Stimulated activated memory B cell treated with anti-CD40 and anti-IgM and Interleukin-4, amounts not matched to agents 10 μg/mL and 1 μg/mL and 100 μg/mL, for 72 hours (primary cell): ENCODE results near the gene OR1A2.
"Not testable (repeated sequence)": the region's sequence is repeated elsewhere in the genome, so short reads cannot be mapped to it uniquely, and the experiment has no call there.

Experiments used
- ATAC-seq: fragments of 150-1000 bp; cut with Tn5 transposase; 2 replicates; pipeline ENCODE4 v1.10.0; 2021
- H3K27ac Mint-ChIP-seq: one replicate; pipeline ENCODE4 v1.8.0; 2022; ENCODE audit warnings: mild to moderate bottlenecking, mixed read lengths
- H3K27me3 Mint-ChIP-seq: one replicate; pipeline ENCODE4 v1.8.0; 2022; ENCODE audit warnings: mixed read lengths
- H3K36me3 Mint-ChIP-seq: one replicate; pipeline ENCODE4 v1.8.0; 2022; ENCODE audit warnings: mixed read lengths
- H3K4me1 Mint-ChIP-seq: one replicate; pipeline ENCODE4 v1.8.0; 2022; ENCODE audit warnings: mixed read lengths
- H3K4me3 Mint-ChIP-seq: one replicate; pipeline ENCODE4 v1.8.0; 2022; ENCODE audit warnings: mild to moderate bottlenecking, moderate library complexity, mixed read lengths
- H3K9me3 Mint-ChIP-seq: one replicate; pipeline ENCODE4 v1.8.0; 2022; ENCODE audit warnings: mixed read lengths

Gene OR1A2, protein sequence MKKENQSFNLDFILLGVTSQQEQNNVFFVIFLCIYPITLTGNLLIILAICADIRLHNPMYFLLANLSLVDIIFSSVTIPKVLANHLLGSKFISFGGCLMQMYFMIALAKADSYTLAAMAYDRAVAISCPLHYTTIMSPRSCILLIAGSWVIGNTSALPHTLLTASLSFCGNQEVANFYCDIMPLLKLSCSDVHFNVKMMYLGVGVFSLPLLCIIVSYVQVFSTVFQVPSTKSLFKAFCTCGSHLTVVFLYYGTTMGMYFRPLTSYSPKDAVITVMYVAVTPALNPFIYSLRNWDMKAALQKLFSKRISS

DNA sequence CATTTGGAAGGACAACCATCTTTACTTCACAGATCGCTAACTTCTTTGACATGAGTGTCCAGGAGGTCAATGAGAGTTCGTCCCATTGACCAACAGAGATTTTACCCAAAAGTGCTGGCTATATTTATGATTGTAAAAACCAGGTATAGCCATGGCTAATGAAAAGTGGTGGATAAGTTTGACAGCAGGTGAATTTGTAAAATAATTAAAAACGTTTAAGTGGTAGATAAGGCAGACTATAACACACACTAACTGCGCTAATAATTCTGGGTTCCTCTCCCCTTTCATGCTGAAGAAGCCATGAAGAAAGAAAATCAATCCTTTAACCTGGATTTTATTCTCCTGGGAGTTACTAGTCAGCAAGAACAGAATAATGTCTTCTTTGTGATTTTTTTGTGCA is at the start of gene OR1A2:
TSS of gene OR1A2 (plus strand) at position 301 of the 400 bp plus-strand sequence. CDS start at position 301, 0 bp downstream.
- no peak for ATAC-seq
- Mint-ChIP-seq H3K4me3 (no peak within 1 kb of the TSS), H3K36me3 (no peaks in the 10 kb centered on the region), H3K9me3 (peaks cover 15% of the 10 kb centered on the region), H3K27ac (no peak within 1 kb of the TSS), H3K27me3 (peaks cover 37% of the 10 kb centered on the region), H3K4me1 (no peaks in the 10 kb centered on the region)

DNA sequence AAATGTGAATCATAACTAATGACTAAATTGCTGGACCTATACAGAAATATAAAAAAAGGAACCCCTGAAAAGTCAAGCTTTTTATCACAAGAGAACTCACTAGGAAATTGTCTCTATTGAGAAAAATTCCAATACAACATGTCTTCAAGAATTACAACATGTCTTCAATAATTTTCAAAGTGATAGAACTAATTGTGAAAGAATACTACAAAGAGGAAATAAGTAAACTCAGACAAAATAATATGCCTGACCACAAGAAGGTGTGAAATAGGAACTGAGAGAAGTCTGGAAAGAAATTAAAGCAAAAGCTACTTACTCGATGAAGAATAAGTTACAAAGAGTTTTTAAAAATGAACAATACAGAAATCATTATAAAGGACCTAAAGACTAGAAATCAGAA is 40.1 kb upstream of the OR1A2 start:
- peak overlapping the region; percentile 40 for H3K27ac Mint-ChIP-seq
- no peak overlapping the region for H3K4me3 Mint-ChIP-seq
- H3K9me3 Mint-ChIP-seq, result peaks cover 2% of the 10 kb centered on the region
- H3K36me3 Mint-ChIP-seq, result no peaks in the 10 kb centered on the region
- peaks cover 15% of the 10 kb centered on the region for H3K27me3 Mint-ChIP-seq
- peak; percentile 69 for ATAC-seq
- H3K4me1 Mint-ChIP-seq, result peaks cover 20% of the 10 kb centered on the region

DNA sequence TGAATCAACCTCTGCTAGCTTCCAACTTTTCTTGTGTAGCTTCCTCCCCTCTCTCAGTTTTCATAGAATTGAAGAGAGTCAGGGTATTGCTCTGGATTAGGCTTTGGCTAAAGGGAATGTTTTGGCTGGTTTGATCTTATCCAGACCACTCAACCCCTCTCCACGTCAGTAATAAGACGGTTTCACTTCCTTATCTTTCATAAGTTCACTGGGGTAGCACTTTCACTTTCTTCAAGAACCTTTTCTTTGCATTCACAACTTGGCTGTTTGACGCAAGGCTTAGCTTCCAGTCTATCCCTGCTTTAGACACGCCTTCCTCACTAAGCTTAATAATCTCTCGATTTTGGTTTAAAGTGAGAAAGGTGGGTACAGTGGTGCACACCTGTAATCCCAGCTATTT is 29.7 kb upstream of the OR1A2 start:
- Mint-ChIP-seq H3K36me3 (no peaks in the 10 kb centered on the region), H3K9me3 (peaks cover 13% of the 10 kb centered on the region), H3K4me1 (peaks cover 21% of the 10 kb centered on the region), H3K4me3 (peak overlapping the region; percentile 11), H3K27me3 (no peaks in the 10 kb centered on the region), H3K27ac (peak overlapping the region; percentile 58)
- ATAC-seq, result peak; percentile 94

DNA sequence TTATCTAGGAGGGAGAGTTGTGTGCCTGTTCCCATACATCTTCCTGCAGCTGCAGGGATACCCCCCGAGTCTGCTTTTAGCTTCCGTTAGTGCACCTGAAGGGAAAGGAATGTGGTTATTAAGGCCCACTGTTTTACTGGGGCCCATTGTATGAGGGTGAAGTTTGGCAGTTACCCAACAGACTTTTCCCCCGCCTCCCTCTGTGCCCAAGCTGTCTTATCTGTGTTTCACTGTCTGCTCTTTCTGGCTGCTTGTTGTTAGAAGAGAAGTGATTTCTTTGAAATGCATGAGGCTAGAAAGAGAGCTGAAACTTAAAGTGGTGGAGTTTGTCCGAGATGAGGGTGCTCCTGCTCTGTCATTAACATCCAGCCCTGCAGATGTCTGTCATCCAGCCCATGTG is 7.4 kb upstream of the OR1A2 start:
- no peaks in the 10 kb centered on the region for H3K4me1 Mint-ChIP-seq
- no peak for ATAC-seq
- no peak overlapping the region for H3K27ac Mint-ChIP-seq
- H3K4me3 Mint-ChIP-seq, result no peak overlapping the region
- no peaks in the 10 kb centered on the region for H3K9me3 Mint-ChIP-seq
- H3K27me3 Mint-ChIP-seq, result peaks cover 10% of the 10 kb centered on the region
- H3K36me3 Mint-ChIP-seq, result no peaks in the 10 kb centered on the region

DNA sequence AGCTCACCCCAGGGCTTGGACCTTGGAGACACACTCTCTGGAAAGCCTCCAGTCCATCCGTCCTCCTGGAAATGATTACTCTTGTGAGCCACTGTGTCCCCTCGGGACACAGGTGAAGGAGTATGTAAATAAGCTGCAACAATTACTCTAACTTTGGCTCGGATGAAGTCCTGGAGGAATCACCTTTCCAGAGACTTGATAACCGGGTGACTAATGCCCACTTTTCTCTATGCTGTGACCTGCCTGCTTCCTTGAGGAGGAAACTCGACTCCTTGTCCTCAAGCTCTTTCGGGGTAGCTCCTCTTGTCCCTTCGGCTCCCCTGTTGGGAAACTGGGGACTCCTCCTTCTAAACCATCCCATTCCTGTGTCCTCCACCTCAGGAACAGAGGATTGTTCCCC is 10.0 kb downstream of the OR1A2 start, which contains the start of gene OR1A1:
TSS of gene OR1A1 (plus strand) at position 301 of the 400 bp plus-strand sequence. CDS start 7,954 bp downstream, outside the sequence.
- peaks cover 17% of the 10 kb centered on the region for H3K9me3 Mint-ChIP-seq
- no peak within 1 kb of the TSS for H3K27ac Mint-ChIP-seq
- H3K4me3 Mint-ChIP-seq, result no peak within 1 kb of the TSS
- H3K36me3 Mint-ChIP-seq, result peaks cover 5% of the 10 kb centered on the region
- ATAC-seq, result no peak
- no peaks in the 10 kb centered on the region for H3K27me3 Mint-ChIP-seq
- no peaks in the 10 kb centered on the region for H3K4me1 Mint-ChIP-seq

DNA sequence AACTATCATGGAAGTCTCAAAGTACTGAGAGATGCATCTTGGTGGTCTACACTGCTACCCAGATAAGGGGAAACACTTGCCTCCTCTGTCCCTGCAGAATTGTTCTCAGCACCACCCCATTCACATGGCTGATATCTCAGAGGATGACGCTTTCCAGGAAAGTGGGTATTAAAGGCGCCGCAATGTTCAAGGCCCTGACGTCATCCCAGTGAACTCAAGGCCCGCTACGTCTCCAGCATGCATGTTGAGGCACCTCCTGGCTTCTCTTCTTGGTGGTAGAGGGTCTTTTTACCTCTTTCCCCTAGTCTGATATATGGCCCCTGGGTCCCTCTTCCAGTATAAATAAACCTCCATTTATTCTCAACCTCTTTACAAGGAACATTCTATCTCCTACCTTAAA is 11.2 kb downstream of the OR1A2 start:
- Mint-ChIP-seq H3K9me3 (peaks cover 11% of the 10 kb centered on the region), H3K4me1 (no peaks in the 10 kb centered on the region), H3K27me3 (no peaks in the 10 kb centered on the region), H3K27ac (no peak overlapping the region), H3K4me3 (no peak overlapping the region), H3K36me3 (peaks cover 5% of the 10 kb centered on the region)
- no peak for ATAC-seq

DNA sequence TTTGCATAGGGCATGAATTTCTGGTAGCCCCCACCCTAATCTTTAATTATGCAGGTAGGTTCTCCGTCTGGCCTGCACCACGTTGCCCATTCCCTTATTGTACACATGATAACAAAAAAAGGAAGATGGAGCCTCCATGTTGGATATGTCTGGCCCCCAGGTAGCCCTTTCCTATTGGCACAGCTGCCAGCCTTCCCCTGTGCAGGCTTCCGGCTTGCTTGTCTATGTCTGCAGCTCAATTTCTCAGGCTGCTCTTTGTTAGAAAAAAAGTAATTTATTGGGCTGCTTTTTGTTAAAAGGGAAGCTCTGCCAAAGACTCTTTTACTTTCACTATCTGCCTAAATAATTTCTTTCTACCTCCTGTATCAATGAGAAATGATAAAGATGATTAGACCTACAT is 15.7 kb downstream of the OR1A2 start:
- no peak for ATAC-seq
- no peak overlapping the region for H3K27ac Mint-ChIP-seq
- peaks cover 11% of the 10 kb centered on the region for H3K27me3 Mint-ChIP-seq
- H3K36me3 Mint-ChIP-seq, result no peaks in the 10 kb centered on the region
- H3K9me3 Mint-ChIP-seq, result peaks cover 1% of the 10 kb centered on the region
- no peak overlapping the region for H3K4me3 Mint-ChIP-seq
- no peaks in the 10 kb centered on the region for H3K4me1 Mint-ChIP-seq

DNA sequence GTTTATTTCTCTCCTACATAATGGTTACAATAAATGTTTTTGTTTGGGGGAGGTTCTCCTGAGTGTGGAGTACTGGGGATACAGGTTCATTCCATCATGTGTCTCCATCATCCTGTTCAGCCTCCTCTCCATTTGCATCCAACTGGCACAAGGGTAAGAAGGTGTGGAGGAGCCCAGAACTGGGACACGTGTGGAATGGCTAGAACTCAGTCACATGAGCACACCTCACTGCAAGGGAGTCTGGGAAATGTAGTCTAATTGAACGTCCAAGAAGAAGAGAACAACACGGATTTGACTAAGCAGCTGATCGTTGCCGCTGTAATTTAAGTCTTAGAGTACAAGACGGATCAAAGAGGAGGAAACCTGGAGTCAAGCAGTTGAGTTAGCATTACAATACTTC is 16.3 kb downstream of the OR1A2 start:
- Mint-ChIP-seq H3K27me3 (peaks cover 12% of the 10 kb centered on the region), H3K9me3 (peaks cover 3% of the 10 kb centered on the region), H3K4me1 (no peaks in the 10 kb centered on the region), H3K4me3 (no peak overlapping the region), H3K36me3 (no peaks in the 10 kb centered on the region), H3K27ac (no peak overlapping the region)
- ATAC-seq, result no peak

DNA sequence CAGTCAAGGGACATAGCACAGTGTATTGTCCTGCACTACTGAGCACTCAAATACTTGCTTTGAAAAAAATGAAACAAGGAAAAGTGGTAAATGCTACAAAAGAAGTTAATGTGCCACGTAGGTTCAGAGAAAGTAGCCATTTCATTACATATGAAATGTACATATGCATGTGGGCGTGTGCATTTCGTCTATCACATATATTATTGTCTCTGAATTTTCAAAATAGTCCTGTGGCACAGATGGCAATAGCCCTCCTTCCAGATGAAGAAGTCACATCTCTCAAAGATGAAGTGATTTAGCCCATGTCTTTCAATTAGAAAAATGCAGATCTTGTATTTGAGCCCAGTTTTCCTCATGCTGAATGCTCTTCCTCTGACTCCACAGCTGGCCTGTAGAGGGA is 22.7 kb downstream of the OR1A2 start:
- not testable (repeated sequence) for H3K27ac Mint-ChIP-seq, H3K36me3 Mint-ChIP-seq, H3K4me3 Mint-ChIP-seq, ATAC-seq
- peaks cover 11% of the 10 kb centered on the region for H3K9me3 Mint-ChIP-seq
- peaks cover 15% of the 10 kb centered on the region for H3K4me1 Mint-ChIP-seq
- peaks cover 12% of the 10 kb centered on the region for H3K27me3 Mint-ChIP-seq

DNA sequence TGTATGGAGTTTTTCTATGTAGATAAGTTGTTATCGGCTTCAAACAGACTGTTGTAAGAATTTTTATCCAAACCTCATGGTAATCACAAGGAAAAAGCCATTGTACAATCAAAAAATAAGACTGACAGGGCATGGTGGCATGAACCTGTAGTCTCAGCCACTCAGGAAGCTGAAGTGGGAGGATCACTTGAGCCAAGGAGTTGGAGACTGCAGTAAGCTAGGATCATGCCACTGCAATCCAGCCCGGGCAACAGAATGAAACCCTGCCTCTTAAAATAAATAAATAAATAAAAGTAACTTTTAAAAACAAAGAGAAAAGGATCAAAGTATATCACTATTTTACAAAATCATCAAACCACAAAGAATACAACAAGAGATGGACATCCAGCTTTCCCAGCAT is 24.5 kb downstream of the OR1A2 start:
- H3K36me3 Mint-ChIP-seq, result no peaks in the 10 kb centered on the region
- H3K4me1 Mint-ChIP-seq, result peaks cover 15% of the 10 kb centered on the region
- no peak for ATAC-seq
- H3K27ac Mint-ChIP-seq, result peak overlapping the region; percentile 63
- H3K4me3 Mint-ChIP-seq, result peak overlapping the region; percentile 12
- H3K27me3 Mint-ChIP-seq, result peaks cover 12% of the 10 kb centered on the region
- peaks cover 11% of the 10 kb centered on the region for H3K9me3 Mint-ChIP-seq

DNA sequence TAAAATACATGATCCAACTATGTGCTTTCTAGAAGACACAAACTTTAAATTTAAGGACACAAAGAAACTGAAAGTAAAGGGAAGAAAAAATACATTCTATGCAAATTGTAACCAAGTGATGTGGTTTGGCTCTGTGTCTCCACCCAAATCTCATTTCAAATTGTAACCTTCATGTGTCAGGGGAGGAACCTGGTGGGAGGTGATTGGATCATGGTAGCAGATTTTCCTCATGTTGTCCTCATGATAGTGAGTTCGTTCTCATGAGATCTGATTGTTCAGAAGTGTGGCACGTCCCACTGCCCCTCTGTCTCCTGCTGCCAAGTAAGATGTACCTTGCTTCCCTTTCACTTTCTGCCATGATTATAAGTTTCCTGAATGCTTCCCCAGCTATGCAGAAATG is 25.2 kb downstream of the OR1A2 start:
- H3K36me3 Mint-ChIP-seq, result no peaks in the 10 kb centered on the region
- peak overlapping the region; percentile 63 for H3K27ac Mint-ChIP-seq
- H3K4me1 Mint-ChIP-seq, result peaks cover 15% of the 10 kb centered on the region
- ATAC-seq, result no peak
- H3K9me3 Mint-ChIP-seq, result peaks cover 11% of the 10 kb centered on the region
- H3K27me3 Mint-ChIP-seq, result peaks cover 6% of the 10 kb centered on the region
- H3K4me3 Mint-ChIP-seq, result peak overlapping the region; percentile 12

DNA sequence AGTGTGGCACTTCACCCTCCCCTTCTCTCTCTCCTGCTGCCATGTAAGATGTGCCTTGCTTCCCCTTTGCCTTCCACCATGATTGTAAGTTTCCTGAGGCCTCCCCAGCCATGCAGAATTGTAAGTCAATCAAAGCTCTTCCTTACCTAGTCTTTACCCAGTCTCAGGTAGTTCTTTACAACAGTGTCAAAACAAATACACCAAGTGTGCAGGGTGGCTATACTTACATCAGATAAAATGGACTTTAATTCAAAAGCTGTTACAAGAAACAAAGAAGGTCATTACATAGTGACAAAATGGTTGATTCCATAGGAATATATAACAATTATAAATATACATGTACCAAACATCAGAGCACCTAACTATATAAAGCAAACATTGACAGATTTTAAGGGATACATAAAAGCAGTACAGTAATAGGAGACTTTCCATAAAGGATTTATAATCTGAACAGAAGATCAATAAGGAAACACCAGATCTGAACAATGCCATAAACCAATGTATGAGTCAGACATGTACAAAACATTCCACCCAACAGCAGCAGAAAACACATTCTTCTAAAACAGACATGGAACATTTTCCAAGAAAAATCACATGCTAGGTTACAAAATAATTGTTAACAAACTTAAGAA is 27.5 kb downstream of the OR1A2 start:
- H3K27ac Mint-ChIP-seq, ATAC-seq, H3K27me3 Mint-ChIP-seq, H3K36me3 Mint-ChIP-seq, H3K4me3 Mint-ChIP-seq: not testable (repeated sequence)
- H3K4me1 Mint-ChIP-seq, result peaks cover 15% of the 10 kb centered on the region
- peaks cover 10% of the 10 kb centered on the region for H3K9me3 Mint-ChIP-seq

DNA sequence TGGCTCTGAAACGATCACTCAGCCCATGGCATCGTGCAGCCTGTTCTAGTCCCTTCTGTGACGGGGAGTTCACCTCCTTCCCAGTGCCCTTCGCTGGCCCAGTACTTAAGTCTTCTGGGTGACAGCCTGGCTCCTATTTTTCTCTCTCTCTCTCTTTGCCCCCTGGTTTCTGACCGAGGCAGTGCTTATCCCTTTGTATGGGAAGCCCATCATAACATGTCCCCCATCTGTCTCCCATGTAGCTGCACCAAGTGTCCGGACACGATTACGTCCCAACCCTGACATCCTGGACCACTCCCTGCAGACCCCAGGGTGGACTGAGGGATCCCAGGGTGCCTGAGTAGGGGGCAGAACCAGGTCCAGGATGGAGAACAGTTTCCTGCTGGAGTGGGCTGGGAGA is 35.0 kb downstream of the OR1A2 start:
- not testable (repeated sequence) for H3K27ac Mint-ChIP-seq, H3K27me3 Mint-ChIP-seq, H3K4me3 Mint-ChIP-seq, H3K4me1 Mint-ChIP-seq, H3K36me3 Mint-ChIP-seq, H3K9me3 Mint-ChIP-seq, ATAC-seq

DNA sequence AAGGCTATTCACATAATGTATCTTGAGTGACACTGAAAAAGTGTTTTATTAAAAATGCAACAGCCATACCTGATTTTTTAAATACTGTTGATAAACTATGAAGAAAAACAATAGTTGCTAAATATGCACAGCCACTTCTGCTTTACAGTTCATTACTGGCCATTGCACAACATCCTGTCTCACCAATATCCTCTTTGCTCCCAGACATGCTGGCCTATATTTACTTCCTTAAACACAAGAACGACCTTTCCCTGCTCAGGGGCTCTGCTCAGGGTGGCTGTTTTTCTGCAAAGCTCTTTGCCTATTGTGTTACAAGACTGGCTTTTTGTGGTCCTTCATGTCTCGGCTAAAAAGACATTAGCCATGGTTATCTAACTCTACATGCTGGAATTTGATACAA is 41.4 kb downstream of the OR1A2 start:
- H3K9me3 Mint-ChIP-seq, H3K4me3 Mint-ChIP-seq, H3K27ac Mint-ChIP-seq, H3K4me1 Mint-ChIP-seq, H3K27me3 Mint-ChIP-seq, H3K36me3 Mint-ChIP-seq: not testable (repeated sequence)
- ATAC-seq, result peak; percentile 90

DNA sequence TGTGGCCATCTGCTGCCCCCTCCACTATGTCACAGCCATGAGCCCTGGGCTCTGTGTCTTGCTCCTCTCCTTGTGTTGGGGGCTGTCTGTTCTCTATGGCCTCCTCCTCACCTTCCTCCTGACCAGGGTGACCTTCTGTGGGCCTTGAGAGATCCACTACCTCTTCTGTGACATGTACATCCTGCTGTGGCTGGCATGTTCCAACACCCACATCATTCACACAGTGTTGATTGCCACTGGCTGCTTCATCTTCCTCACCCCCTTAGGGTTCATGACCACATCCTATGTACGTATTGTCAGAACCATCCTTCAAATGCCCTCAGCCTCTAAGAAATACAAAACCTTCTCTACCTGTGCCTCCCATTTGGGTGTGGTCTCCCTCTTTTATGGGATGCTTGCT is 43.7 kb downstream of the OR1A2 start:
- ATAC-seq, H3K9me3 Mint-ChIP-seq, H3K36me3 Mint-ChIP-seq, H3K4me1 Mint-ChIP-seq, H3K4me3 Mint-ChIP-seq, H3K27me3 Mint-ChIP-seq: not testable (repeated sequence)
- peak overlapping the region; percentile 61 for H3K27ac Mint-ChIP-seq

DNA sequence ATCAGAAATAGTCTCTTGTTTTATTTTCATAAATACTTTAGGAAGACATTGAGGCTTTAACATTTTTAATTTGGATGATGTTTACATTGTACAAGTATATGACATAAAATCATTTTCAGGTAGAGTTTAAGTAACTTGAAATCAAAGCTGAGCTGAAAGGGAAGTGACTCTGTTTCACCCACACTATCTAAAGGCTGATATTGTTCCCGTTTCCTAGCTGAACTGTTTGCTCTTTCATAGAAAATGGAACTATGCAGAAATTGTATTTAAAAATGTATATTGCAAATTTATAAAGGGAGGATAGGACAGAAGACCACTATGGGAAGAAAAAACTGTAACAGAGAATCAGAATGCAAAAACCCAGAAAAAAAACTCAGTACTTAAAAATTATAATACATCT is 47.5 kb downstream of the OR1A2 start:
- H3K4me3 Mint-ChIP-seq, H3K9me3 Mint-ChIP-seq, ATAC-seq, H3K27me3 Mint-ChIP-seq, H3K4me1 Mint-ChIP-seq, H3K27ac Mint-ChIP-seq, H3K36me3 Mint-ChIP-seq: not testable (repeated sequence)
